ENCODE data around the gene SCN10A.

Gene SCN10A

GRCh38 chr3:38662544-38662943 is 153.5 kb downstream of the SCN10A start:
- no peak for FAIRE-seq
- no peak for DNase-seq (ENCODE audit: insufficient read length, low spot score)
- TF ChIP-seq, protein P1, sequence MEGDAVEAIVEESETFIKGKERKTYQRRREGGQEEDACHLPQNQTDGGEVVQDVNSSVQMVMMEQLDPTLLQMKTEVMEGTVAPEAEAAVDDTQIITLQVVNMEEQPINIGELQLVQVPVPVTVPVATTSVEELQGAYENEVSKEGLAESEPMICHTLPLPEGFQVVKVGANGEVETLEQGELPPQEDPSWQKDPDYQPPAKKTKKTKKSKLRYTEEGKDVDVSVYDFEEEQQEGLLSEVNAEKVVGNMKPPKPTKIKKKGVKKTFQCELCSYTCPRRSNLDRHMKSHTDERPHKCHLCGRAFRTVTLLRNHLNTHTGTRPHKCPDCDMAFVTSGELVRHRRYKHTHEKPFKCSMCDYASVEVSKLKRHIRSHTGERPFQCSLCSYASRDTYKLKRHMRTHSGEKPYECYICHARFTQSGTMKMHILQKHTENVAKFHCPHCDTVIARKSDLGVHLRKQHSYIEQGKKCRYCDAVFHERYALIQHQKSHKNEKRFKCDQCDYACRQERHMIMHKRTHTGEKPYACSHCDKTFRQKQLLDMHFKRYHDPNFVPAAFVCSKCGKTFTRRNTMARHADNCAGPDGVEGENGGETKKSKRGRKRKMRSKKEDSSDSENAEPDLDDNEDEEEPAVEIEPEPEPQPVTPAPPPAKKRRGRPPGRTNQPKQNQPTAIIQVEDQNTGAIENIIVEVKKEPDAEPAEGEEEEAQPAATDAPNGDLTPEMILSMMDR (IDR thresholded peaks at IDR 0.05; ENCODE audit: insufficient read depth, missing control alignments): peak; percentile 69

DNA sequence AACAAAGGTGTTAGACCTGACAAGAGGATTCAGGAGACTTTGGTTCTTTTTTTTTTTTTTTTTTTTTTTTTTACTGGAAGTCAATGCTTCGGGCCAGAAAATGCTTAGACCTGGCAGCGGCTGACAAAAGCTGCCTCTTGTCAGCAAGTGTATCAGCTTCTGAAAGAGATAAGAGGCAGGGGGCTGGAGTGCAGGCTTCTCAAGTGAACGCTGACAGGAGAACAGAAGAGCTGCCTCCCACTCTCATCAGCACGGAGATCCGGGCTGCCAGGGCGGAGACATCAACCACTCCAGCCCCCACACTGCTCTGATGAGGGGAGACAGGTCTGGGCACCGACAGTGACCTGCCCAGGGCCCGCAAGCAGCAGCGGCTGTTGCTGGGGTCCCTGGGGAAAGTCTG is 157.2 kb downstream of the SCN10A start:
- TF ChIP-seq, protein P1 (IDR thresholded peaks at IDR 0.05; ENCODE audit: insufficient read depth, missing control alignments): no peak
- FAIRE-seq (no peak), DNase-seq (ENCODE audit: insufficient read length, low spot score) (no peak)

GRCh38 chr3:38657369-38657768 is 158.6 kb downstream of the SCN10A start:
- TF ChIP-seq, protein P1 (IDR thresholded peaks at IDR 0.05; ENCODE audit: insufficient read depth, missing control alignments): no peak
- no peak for DNase-seq (ENCODE audit: insufficient read length, low spot score)
- FAIRE-seq: no peak

DNA sequence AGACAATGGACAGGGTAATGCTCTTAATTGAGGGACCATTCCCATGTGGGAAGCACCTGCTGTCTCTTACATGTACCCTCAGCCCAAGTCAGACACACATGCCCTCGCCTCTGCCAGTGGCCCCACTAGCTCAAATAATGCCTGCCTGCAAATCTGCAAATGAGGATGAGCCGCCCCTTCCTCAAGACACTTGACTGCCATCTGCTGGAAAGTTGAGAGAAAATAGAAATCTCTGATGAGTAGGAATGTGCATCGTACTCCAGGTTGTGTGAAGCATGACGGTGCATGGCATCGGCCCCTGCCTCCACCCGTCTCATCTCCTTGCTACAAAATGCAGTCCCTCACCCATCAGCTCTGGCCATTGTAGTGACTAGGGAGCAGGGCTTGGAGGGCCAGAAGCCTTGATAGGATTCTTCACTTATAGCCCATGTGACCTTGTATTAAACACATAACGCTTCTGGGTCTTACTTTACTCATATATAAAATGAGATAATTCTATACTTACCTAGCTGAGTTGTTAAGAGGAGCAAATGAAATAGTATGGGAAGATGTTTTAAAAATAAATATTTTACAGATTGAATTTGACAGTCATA is 160.2 kb downstream of the SCN10A start:
- DNase-seq (ENCODE audit: insufficient read length, low spot score) (no peak), FAIRE-seq (no peak)
- TF ChIP-seq, protein P1 (IDR thresholded peaks at IDR 0.05; ENCODE audit: insufficient read depth, missing control alignments): peak; percentile 73

- TF ChIP-seq, protein P1 (IDR thresholded peaks at IDR 0.05; ENCODE audit: insufficient read depth, missing control alignments): no peak
- FAIRE-seq: no peak
- DNase-seq (ENCODE audit: insufficient read length, low spot score): no peak
These were observed 162.1 kb downstream of the SCN10A start for GRCh38 chr3:38653685-38654537.

DNA sequence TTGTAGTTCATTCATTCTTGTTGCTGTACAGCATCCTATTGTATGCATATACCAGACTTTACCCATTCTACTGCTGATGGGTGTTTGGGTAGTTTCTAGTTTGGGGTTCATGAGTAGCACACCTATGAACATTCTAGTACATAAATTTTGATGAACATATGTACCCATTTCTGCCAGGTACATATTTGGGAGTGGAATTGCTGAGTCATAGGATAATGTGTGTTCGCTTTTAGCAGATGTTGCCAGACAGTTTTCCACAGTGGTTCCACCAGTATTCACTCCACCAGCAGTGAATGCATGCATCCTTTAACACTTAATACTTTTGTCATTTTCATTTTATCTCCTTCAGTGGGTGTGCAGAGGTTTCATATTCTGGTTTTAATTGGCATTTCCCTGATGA is 163.1 kb downstream of the SCN10A start:
- no peak for DNase-seq (ENCODE audit: insufficient read length, low spot score)
- TF ChIP-seq, protein P1 (IDR thresholded peaks at IDR 0.05; ENCODE audit: insufficient read depth, missing control alignments): no peak
- no peak for FAIRE-seq
